Vein endothelial cell (primary cell): Measurements from ENCODE around the gene SCGN. TPM values are rescaled to one million over a fixed set of nuclear protein-coding genes. Genes with fewer than 3 reads are reported as not detected.

Experiments used
- total RNA-seq: library from RNA; depleted of rRNA; stranded (reverse); fragments of >200 nt; gene quantifications from 2 replicates; pipeline ENCODE4 v1.2.3, GENCODE V29; 2012

SCGN gene, protein sequence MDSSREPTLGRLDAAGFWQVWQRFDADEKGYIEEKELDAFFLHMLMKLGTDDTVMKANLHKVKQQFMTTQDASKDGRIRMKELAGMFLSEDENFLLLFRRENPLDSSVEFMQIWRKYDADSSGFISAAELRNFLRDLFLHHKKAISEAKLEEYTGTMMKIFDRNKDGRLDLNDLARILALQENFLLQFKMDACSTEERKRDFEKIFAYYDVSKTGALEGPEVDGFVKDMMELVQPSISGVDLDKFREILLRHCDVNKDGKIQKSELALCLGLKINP
- total RNA-seq: not detected in 2 replicates

DNA sequence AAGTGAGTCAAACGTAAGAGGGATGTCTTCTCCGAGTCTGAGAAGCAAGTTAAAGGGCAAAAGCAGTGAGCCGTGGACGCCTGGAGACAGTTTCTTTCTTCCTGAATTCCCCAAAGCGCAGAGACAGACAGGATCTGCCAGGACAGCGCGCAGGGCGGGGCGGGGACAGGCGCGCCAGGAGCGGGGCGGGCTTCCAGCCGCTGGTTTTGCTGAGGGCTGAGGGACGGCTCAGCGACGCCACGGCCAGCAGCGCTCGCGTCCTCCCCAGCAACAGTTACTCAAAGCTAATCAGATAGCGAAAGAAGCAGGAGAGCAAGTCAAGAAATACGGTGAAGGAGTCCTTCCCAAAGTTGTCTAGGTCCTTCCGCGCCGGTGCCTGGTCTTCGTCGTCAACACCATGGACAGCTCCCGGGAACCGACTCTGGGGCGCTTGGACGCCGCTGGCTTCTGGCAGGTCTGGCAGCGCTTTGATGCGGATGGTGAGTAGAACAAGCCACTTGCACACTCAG, at the start of gene SCGN:
TSS of gene SCGN (plus strand) at position 209 of the 509 bp plus-strand sequence. CDS start at position 398, 189 bp downstream.

Other genes with a start within 250 kb of the SCGN start
- not detected in 2 replicates for gene SLC17A4, start 102.5 kb downstream of the SCGN start, total RNA-seq
- not detected in 2 replicates for gene SLC17A1, start 179.8 kb downstream of the SCGN start, total RNA-seq
- not detected in 2 replicates for gene SLC17A3, start 222.0 kb downstream of the SCGN start, total RNA-seq